Loucy (cell line): Measurements from ENCODE around the gene PACSIN2.

Experiments used
- EZH2phosphoT487 ChIP-seq: fragments of 200-600 bp; IDR thresholded peaks from 2 replicates; pipeline ENCODE4 v1.6.1; 2018; ENCODE audit warnings: antibody characterized with exemption, mild to moderate bottlenecking, moderate library complexity, borderline replicate concordance
- TF ChIP-seq, protein P1 (sequence below): fragments of 200-600 bp; sonication (generic); conservative IDR thresholded peaks from 2 replicates; pipeline ENCODE4 v1.5.1; 2014; ENCODE audit warnings: mild to moderate bottlenecking, antibody characterized with exemption, low read length

DNA sequence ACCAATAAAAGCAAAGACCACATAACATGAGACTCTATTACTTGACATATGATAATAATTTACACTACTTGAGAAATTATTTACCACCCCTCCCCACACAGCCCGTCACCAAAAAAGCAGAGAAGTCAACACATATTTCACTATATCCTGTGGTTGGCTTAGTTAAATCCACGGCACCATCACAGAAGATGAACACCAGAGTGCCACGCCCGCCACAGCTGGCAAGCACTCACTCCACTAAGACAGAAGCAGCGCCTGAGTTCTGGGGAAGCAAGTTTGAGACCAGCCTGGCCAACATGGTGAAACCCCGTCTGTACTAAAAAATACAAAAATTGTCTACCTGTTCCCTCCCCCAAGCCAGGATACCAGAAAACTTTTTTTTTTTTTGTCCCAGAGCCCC lies 53.1 kb downstream of the PACSIN2 start:
- TF ChIP-seq, protein P1, sequence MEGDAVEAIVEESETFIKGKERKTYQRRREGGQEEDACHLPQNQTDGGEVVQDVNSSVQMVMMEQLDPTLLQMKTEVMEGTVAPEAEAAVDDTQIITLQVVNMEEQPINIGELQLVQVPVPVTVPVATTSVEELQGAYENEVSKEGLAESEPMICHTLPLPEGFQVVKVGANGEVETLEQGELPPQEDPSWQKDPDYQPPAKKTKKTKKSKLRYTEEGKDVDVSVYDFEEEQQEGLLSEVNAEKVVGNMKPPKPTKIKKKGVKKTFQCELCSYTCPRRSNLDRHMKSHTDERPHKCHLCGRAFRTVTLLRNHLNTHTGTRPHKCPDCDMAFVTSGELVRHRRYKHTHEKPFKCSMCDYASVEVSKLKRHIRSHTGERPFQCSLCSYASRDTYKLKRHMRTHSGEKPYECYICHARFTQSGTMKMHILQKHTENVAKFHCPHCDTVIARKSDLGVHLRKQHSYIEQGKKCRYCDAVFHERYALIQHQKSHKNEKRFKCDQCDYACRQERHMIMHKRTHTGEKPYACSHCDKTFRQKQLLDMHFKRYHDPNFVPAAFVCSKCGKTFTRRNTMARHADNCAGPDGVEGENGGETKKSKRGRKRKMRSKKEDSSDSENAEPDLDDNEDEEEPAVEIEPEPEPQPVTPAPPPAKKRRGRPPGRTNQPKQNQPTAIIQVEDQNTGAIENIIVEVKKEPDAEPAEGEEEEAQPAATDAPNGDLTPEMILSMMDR = no peak
- TF ChIP-seq EZH2phosphoT487 = no peak
